Smooth muscle cell (in vitro differentiated cells): ENCODE measurements around the gene DEDD2. TPM values are rescaled to one million over a fixed set of nuclear protein-coding genes. Genes with fewer than 3 reads are reported as not detected.

Experiments
- DNase-seq: peaks from one replicate; lab custom pipeline; 2025; ENCODE audit not compliant: unreplicated experiment; lab: John Stamatoyannopoulos, UW
- H2AFZ ChIP-seq: fragments of 200-600 bp; sonication (generic); 2 replicates; pipeline ENCODE4 v1.6.0; 2016; ENCODE audit warnings: antibody characterized with exemption, low read depth, mild to moderate bottlenecking
- H3F3A ChIP-seq: fragments of 200-600 bp; sonication (generic); 2 replicates; pipeline ENCODE4 v1.6.0; 2017; ENCODE audit warnings: antibody characterized with exemption, low read depth
- H3K27ac ChIP-seq: fragments of 200-600 bp; sonication (generic); 2 replicates; pipeline ENCODE4 v1.5.1; 2016; ENCODE audit warnings: low read depth, mild to moderate bottlenecking
- H3K27me3 ChIP-seq: fragments of 200-600 bp; sonication (generic); 2 replicates; pipeline ENCODE4 v1.6.1; 2016; ENCODE audit warnings: low read depth, mild to moderate bottlenecking
- H3K36me3 ChIP-seq: fragments of 200-600 bp; sonication (generic); 2 replicates; pipeline ENCODE4 v1.5.1; 2016; ENCODE audit warnings: low read depth
- H3K4me1 ChIP-seq: fragments of 200-600 bp; sonication (generic); 2 replicates; pipeline ENCODE4 v1.5.1; 2016; ENCODE audit warnings: low read depth
- H3K4me2 ChIP-seq: fragments of 200-600 bp; sonication (generic); 2 replicates; pipeline ENCODE4 v1.6.0; 2016; ENCODE audit warnings: mild to moderate bottlenecking
- H3K4me3 ChIP-seq: fragments of 200-600 bp; sonication (generic); 2 replicates; pipeline ENCODE4 v1.5.1; 2016; ENCODE audit warnings: mild to moderate bottlenecking
- H3K79me2 ChIP-seq: fragments of 200-600 bp; sonication (generic); 2 replicates; pipeline ENCODE4 v1.6.0; 2016; ENCODE audit warnings: low read depth, mild to moderate bottlenecking
- H3K9ac ChIP-seq: fragments of 200-600 bp; sonication (generic); 2 replicates; pipeline ENCODE4 v1.6.0; 2016; ENCODE audit warnings: low read depth
- H3K9me3 ChIP-seq: fragments of 200-600 bp; sonication (generic); replicated peaks from 2 replicates; pipeline ENCODE4 v1.5.1; 2016; ENCODE audit warnings: low read depth
- H4K20me1 ChIP-seq: fragments of 200-600 bp; sonication (generic); 2 replicates; pipeline ENCODE4 v1.6.0; 2016; ENCODE audit warnings: low read depth
- CTCF ChIP-seq: fragments of 200-600 bp; sonication (generic); IDR thresholded peaks from 2 replicates; pipeline ENCODE4 v1.5.1; 2017; ENCODE audit warnings: borderline replicate concordance, mild to moderate bottlenecking, antibody characterized with exemption; ENCODE audit not compliant: insufficient read depth, poor library complexity, severe bottlenecking
- WGBS: methylation state at CpG from one replicate; pipeline ENCODE4 v1.1.7; 2016; ENCODE audit warnings: low lambda C conversion rate; 5-methylcytosine and 5-hydroxymethylcytosine counted together
- polyA plus RNA-seq: library from polyadenylated mRNA; unstranded; fragments of >200 nt; fragmentation: Nextera tagmentation; extraction: Ambion mirVana; gene quantifications from 2 replicates; pipeline ENCODE4 v1.2.1, GENCODE V29; 2016
- total RNA-seq: library from RNA; depleted of rRNA; stranded (reverse); fragments of >200 nt; gene quantifications from 2 replicates; pipeline ENCODE4 v1.2.3, GENCODE V29; 2014

DEDD2 gene
- total and polyA plus RNA-seq, 2 experiments from 2014 or later, result 22.4 to 35.4 TPM

- peak; percentile 22 for TF ChIP-seq CTCF
- H4K20me1 ChIP-seq, result no peaks in the 10 kb centered on the region
- no peaks in the 10 kb centered on the region for H3K36me3 ChIP-seq
- H3K27ac ChIP-seq, result no peak overlapping the region
- 6% methylated on average over 11 of the region's 66 CpGs for WGBS
- H3K79me2 ChIP-seq, result no peaks in the 10 kb centered on the region
- peak overlapping the region; percentile 60 for H3K4me3 ChIP-seq
- no peak overlapping the region for H3K9ac ChIP-seq
- no peaks in the 10 kb centered on the region for H3K4me1 ChIP-seq
- H3K27me3 ChIP-seq, result peaks cover 80% of the 10 kb centered on the region
- H2AFZ ChIP-seq, result no peak overlapping the region
- peak; percentile 46 for DNase-seq
- no peaks in the 10 kb centered on the region for H3F3A ChIP-seq
- H3K4me2 ChIP-seq, result peak overlapping the region; percentile 91
- H3K9me3 ChIP-seq, result no peaks in the 10 kb centered on the region
These were observed 40.3 kb downstream of the DEDD2 start for GRCh38 chr19:42176990-42177685.

GRCh38 chr19:42176649-42176989 lies 40.9 kb downstream of the DEDD2 start:
- no peaks in the 10 kb centered on the region for H3K79me2 ChIP-seq
- no peaks in the 10 kb centered on the region for H3K36me3 ChIP-seq
- H3K9ac ChIP-seq, result no peak overlapping the region
- DNase-seq, result no peak
- H3K4me3 ChIP-seq, result peak overlapping the region; percentile 60
- 2% methylated on average over 9 of the region's 31 CpGs for WGBS
- no peak for TF ChIP-seq CTCF
- no peaks in the 10 kb centered on the region for H3K4me1 ChIP-seq
- no peaks in the 10 kb centered on the region for H3K9me3 ChIP-seq
- H2AFZ ChIP-seq, result peak overlapping the region; percentile 44
- no peaks in the 10 kb centered on the region for H4K20me1 ChIP-seq
- peaks cover 75% of the 10 kb centered on the region for H3K27me3 ChIP-seq
- H3K27ac ChIP-seq, result no peak overlapping the region
- H3K4me2 ChIP-seq, result peak overlapping the region; percentile 91
- H3F3A ChIP-seq, result no peaks in the 10 kb centered on the region

- Histone ChIP-seq H3K79me2 (no peaks in the 10 kb centered on the region), H3K9me3 (no peaks in the 10 kb centered on the region), H3K27me3 (peaks cover 71% of the 10 kb centered on the region), H2AFZ (peak overlapping the region; percentile 44), H3K4me2 (peak overlapping the region; percentile 91), H3K4me3 (peak overlapping the region; percentile 60), H3K27ac (no peak overlapping the region), H3K4me1 (no peaks in the 10 kb centered on the region), H4K20me1 (no peaks in the 10 kb centered on the region), H3K9ac (no peak overlapping the region), H3K36me3 (no peaks in the 10 kb centered on the region), H3F3A (no peaks in the 10 kb centered on the region)
- WGBS, result 10% methylated on average over 33 of the region's 34 CpGs
- TF ChIP-seq CTCF, result no peak
- DNase-seq, result peak; percentile 23
These were observed 41.4 kb downstream of the DEDD2 start for GRCh38 chr19:42175952-42176648.
